GM21390 (cell line): ENCODE measurements around the gene ANKS1A.

ENCODE experiments used
- ATAC-seq: cut with Tn5 transposase; IDR thresholded peaks from one replicate; pipeline ENCODE4 v1.9.1; 2021; ENCODE audit not compliant: unreplicated experiment

Gene ANKS1A

DNA sequence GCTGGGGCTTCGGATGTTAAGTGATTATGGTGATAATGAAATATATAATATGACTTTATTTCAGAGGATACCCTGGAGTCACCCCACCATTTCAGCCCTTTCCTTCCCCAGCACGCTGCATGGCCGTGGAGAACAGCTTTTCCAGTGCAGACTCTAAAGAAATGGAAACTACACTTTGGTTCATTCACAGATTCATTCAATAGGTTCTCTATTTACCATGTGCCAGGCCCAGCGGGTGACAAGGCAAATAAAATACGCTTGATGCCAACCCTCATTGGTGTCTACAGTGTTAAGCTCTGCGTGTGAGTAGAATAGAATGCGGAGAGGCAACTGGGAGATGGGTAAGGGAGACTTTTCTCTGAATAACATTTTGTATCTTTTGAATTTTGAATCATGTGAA, 162.3 kb downstream of the ANKS1A start:
- no peak for ATAC-seq

DNA sequence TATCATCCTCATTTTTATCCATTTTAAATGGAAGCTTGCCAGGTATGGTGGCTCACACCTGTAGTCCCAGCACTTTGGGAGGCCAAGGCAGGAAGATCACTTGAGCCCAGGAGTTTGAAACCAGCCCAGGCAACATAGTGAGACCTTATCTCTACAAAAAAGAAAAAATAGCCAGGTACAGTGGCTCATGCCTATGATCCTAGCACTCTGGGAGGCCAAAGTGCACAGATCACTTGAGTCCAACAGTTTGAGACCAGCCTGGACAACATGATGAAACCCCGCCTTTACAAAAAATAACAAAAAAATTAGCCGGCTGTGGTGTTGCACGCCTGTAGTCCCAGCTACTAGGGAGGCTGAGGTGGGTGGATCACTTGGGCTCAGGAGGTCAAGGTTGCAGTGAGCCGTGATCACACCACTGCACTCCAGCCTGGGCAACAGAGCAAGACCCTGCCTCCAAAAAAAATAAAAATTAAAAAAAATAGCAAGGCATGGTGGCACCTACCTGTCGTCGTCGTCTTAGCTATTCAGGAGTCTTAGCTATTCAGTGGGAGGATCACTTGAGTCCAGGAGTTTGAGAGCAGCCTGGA, 163.0 kb downstream of the ANKS1A start:
- no peak for ATAC-seq

DNA sequence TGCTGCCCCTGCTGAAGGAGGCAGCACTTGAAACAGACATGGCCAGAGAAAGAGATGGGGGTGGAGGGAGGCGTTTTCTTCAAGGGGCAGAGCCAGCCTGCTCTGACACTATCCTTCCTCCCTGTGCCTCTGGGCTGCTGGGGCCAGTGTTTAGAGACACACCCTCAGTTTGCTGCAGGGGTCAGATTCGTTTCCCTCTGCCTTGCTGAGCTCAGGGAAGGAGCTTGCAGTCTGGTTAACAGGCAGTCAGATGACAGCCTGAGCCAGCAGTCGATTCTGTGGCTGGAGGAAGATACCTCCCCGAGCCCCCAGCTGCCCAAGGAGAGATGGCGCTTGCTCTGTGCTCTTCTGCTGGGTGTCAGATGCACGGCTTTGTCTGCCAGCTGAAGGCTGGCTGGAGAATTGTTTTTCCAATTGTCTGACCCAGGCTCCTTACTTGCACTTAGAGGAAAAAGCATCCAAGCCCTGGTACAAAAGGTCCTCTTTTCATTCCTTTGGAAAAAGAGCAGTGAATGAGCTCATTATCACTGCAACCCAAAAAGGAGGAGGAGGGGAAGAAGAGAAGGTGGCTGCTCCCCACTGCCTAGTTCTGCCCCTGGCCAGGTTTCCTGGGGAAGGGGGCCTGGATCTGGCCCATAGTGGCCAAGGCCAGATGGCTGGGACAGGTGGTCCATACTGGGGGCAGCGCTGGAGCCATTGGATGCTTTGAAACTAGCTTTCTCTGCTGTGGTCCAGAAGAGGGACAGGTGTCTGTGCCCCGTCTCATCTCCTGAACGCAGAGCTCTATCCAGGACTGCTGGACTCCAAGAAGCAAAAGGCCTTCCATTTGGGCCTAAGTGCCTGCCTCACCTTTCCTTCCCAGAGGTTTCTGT, 163.9 kb downstream of the ANKS1A start:
- no peak for ATAC-seq

DNA sequence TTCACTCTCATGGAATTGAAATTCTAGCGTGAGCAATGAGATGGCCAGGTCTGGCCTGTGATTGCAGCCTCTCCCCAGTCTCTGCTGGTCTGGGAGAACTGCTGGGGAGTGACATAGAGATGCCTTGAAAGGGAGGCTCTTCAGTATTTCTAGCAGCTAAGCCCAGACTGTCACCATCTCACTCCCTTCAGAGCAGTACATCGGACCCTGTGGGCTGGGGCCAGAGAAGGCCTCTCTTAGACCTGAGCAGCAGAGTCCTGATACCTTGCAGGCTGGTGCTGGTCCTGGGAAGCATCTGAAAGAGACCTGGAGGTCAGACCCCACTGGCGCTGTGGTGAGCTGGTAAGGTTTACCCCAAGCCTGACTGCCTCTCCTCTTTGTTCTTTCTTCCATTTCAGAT, 164.6 kb downstream of the ANKS1A start:
- no peak for ATAC-seq

DNA sequence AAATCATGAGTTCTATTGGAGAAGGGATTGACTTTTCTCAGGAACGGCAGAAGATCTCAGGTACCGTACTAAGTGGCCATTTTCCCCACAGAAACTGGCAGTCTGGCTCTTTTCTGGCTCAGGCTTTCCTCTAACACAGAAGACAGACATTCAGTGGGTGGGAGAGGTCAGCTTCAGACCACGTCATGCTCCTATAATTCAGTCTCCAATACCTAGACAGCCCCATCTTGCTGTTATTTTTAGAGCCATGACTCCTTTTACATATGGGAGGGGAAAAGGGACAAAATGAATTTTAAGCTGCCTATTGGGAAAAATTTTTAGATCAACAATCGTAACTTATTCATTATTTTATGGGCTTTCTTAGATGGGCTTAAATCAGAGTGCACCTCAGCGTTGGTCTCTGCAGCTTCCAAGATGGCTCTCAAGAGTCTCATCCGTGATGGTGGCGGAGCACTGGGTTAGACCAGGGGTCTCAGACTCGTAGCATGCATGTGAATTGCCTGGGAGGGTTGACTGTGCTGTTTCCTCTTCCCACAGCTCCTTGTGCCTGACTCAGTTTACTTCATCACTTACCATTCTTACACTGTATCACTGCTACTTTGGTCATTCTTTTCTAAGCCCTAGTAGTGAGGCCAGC, 165.2 kb downstream of the ANKS1A start:
- ATAC-seq = no peak

DNA sequence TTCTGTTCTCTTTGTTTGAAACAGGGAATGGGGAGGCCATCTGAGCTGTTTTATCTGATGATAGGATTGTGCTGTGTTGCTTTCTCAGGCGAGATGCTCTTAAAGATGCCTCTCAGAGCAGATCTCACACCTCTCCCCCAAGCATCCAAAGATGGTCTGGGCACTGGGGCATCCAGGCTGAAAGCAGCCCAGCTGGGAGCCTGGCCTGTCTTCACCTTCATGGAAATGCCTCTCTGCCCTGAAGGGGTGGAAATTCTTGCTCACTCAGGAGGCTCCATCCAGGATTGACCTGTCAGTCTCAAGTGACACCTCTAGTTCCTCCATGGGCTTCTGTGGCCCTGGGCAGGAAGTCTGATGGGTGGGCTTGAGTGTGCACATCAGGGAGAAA, 165.7 kb downstream of the ANKS1A start:
- no peak for ATAC-seq

DNA sequence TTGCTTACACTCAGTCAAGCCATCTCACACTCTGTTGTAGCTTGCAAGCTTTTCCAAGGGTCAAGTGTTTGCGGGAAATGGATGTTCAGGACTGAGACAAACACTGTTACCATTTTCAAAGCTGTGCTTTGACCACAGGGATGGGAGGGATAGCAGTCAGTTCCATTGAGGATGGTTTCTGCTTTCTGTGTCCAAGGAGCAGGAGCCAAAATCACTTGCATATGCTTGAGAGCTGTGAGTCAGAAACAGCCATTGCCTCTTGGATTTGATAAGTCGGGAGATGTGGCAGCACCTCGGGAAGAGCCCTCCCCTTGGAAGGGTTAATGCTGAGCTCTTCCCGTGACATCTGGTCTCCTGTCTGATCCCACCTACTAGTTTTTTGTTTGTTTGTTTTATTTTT, 166.8 kb downstream of the ANKS1A start:
- no peak for ATAC-seq

DNA sequence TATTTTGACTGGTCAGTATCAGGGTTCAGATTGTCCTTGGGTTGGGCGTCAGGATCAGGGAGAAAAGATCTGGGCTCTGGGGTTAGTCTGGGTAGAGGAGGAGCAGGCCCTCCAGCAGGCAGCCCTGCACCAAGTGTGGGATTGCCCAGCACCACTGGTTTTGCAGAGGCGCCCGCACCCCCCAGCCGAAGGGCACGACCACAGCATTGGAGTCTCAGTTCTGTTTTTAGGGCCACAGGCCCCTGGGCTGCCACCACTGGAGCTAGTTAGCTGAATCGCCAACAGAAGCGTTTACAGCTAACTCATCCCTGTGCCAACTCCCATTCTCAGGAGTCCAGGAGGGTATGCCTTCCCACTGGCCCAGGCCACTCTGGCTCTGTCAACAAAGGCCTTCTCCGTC, 167.9 kb downstream of the ANKS1A start:
- ATAC-seq = no peak

DNA sequence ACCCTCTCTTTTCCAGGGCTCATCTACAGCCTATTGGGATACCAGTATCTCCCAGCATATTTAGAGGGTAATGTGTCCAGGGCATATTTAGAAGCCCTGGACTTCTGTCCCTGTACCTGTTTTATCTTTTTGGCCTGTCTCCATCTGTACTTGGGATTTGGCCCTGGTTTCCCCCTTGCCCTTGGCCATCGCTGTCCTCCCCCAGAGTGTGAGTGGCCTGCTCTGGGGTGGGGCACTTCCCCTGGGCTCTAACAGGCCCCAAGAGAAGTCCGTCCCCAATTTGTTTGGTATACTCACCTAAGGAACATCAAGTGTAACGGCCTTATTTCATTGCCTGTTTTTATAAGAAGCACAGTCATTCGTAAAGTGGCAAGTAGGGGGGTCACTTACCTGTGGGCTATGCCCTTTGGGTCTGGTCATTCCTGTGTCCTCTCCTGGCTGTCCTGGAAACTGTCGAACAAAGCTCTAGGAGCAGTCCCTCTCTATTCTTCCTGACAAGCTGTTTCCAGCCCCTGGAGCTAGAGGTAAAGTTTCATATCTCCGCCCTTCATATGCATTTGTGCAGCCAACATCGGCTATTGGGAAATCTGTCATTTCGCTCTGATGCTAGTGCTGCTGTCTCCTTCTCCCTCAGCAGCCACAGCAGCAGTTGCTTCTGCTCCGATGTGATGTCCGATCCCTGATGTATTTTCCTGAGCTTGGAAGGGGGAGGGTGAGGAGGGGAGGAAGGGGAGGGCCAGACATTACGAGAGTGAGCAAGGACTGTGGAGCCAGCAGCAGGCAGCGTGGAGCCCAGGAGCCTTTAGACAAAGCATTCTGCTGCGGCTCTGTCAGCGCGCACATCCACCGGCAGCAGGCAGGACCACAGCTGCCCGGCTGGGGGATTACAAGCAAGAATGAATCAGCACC, 168.6 kb downstream of the ANKS1A start:
- ATAC-seq = no peak

DNA sequence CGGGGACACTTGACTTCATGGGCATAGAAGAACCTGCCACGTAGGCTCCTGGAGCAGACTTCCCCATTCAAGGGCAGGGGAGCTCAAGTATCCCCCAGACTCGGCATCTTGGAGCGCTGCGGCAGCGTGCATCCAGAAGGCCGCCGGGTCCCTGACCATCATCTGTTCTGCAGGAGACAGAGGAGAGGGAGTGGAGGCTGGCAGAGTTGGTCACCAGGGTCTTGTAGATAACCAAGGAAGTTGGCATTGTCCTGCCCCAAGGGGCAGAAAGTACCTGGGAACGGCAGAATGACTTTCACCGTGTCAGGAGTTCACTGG, 169.3 kb downstream of the ANKS1A start:
- no peak for ATAC-seq

DNA sequence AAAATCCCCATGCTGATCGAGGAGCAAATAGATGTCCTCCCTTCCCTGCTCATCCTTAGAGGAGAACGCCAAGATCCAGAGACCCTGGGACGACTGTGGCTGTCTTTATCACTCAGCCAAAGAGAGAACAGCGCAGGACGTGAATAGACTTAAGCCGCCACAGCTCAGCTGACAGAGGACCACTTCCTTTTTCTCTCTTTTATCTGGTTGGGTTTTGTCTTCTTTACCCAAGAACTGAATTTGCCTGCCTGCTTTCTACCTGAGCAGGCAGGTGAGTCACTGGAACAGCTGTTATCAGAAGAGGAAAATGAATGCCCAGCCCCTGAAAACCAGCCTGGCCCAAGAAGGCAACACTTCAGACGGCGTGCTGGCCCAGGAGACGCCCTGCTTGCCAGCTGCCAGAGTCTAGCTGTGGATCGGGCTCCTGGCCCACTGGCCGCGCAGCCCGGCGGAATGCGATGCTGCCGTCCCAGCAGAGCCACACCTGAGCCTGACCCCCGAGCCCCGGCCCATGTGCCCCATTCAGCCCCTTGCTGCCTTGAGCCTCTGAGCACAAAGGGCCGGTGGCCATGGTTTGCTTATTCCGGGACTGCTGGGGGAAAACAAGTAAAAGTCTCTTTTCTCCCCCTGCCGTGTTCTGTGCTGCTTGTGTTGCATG, 169.9 kb downstream of the ANKS1A start:
- no peak for ATAC-seq

DNA sequence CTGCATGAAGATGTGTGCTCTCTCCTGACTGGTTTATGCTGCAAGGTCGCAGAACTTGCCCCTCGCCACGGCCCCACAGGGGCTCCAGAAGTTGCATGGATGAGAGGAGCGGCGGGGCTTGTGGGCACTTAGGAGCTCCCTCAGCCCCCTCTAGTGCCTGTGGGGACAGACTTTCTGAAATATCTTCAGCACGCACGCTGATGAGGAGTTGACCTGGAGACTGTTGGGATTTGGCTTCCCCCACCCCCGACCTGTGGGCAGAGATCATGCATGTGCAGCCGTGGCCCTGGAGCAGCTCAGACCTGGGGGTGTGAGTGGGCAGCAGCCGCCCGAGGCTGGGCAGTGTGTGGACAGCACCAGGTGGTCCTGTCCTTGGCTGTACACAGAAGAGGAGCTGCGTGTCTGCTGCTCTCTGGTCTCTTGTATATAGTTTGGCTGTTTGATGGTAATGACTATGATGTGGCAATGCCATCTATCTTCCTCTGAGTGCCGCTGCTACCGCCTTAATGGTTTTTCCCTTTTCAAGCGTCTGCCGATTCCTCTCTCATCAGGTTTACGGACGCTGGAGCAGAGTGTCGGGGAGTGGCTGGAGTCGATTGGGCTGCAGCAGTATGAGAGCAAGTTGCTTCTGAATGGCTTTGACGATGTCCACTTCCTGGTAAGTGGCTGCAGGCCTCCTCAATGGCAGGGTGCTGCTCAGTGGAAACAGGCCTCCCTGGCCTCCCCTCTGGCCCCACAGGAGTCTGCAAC, 170.7 kb downstream of the ANKS1A start:
- no peak for ATAC-seq

DNA sequence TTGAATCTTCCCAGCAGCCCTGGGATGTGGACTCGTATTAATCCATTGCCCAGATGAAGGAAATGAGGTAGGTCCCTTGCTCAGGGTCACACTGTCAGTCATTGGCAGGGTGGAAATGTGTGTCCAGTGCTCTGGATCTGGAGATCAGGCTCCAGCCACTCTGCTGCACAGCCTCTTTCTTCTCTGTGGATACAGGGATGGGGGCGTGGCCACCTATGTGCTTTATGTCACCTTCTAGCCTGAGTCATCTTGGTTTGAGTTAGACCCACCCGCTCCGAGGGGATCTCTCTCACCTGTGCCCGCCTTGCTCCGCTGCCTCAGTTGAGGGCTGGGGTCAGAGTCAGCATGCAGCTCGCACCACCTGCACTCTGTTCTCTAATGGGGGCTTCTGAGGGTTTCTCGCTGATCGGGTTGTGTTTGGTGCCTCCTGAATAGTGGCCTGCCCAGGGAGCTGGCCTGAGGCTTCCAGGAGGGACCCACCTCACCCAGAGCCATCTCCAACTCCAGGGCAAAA, 172.1 kb downstream of the ANKS1A start:
- no peak for ATAC-seq

DNA sequence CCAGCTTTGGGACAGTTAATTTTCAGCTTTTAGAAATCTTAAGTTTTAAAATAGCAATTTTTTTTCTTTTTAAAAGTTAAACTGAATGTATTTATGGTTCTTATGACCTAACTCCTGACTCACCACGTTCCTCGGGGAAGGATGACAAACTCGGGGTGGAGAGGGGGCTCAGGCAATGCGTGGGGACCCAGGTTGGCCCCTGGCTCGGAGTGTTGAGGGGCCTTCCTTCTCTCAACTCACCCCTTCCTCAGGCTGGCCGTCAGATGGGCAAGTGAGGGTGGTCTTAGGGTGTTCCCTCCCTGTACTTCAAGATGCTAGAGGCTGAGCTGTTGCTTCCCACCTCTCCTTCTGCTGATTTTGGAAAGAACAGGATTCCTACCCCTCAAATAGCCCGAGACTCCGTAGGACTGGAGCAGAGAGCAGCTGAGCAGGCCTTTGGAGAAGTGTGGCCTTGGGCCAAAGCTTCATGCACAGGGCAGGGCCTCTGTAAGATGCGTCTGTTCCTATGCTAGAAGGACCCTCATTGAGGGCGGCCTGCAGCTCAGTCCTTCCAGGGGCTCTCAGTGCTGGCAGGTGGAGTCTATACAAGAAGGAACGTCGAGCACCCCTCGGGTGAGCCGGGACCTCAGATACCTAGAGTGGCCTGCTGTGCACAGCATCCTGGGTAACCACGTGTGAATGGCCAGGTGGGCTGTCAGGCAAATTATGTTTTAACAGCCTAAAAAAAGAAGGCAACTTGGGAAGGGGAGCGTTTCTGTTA, 172.8 kb downstream of the ANKS1A start:
- ATAC-seq = no peak

DNA sequence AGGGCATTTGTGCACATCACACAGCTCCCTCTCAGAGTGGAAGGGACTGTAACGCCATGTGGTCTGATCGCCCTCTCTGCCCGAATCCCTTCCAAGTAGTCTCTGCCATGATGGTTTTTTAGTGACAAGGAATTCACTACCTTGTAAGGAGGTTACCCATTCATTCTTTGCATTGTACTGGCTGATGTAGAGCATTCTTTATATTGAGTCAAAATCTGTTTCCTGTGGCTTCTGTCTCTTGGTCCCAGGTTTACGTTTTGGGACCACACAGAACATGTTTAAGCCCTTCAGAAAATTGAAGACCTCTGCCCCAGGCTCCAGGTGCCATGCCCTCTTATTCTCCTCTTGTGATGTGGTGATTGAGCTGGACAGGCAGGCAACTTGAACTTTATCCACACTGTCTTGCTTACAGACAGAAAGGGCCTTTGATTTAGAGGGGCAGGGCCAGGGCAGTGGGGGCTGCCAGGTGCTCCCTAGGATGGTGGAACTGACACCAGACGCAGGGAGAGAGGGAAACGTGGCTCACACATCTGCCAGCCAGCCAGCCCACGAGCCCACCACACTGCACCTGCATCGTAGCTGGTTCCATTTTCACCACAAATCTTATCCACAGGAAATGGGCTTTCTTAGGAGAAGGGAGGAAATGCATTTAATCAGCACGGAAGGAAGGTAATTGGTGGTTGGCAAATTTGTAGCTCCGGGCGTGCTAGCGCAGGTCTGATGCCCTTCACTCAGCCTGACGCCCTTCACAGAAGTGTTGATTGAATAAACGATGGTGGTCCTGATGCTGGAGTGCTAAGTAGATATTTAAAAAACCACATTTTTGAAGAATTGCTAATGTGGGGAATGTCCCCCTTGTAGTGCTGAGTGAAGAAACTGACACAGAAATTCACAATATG, 173.9 kb downstream of the ANKS1A start:
- ATAC-seq = no peak

DNA sequence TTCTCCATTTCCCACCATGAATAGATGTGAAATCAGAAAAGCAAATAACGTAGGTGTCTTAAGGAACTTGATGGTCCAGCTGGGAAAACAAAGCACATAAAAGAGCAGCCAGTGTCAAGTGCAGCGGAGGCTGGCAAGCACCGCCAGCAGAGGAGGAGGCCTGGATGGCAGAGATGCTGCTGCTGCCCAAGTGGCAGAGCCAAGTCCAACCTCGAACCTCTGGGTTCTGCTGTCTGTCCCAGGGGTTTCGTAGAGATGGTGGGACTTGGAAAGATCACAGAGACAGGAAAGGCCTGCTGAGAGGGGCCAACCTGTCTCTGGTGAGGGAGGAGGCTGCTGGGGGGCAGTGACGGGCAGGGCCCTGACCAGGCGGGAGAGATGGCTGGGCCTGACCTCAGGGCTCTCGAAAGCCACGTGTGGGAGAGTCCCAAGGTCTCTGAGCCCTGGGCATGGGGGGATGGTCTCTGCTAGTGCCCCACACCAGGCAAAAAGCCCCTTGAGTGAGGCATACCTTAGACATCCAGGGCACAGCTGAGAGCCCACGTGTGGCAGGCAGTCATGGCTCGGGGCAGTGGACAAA, 174.7 kb downstream of the ANKS1A start:
- no peak for ATAC-seq

DNA sequence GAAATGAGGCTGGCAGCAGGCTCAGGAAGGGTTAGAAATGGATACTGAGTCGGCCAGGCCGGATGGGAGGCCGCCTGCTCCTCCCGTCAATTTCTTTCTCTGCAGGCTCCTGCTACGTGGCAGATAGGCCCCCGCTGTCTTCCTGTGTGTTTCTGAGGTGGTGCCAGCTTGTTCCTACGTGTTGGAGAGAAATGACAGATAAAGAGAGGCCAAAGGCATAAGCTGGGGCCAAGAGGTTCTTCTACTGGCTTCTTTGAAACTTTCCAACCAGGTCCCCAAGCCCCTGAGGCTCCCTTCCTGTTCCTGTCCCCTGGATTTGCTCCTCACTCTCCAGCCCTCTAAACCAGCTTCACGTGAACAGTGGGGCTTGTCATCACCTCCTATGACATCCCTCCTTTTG, 175.2 kb downstream of the ANKS1A start:
- no peak for ATAC-seq
